Uterus (tissue), 2 donors: Measurements from ENCODE around the gene SYDE2.

Experiments used
- POLR2A ChIP-seq, 2 donors: fragments of 450-650 bp; IDR thresholded peaks; one replicate each; pipeline ENCODE4 v1.6.1; 2016; ENCODE audit warnings: antibody characterized with exemption in 2 of 2, mild to moderate bottlenecking in 1 of 2, moderate library complexity in 1 of 2
- TF ChIP-seq, protein P1 (sequence below), 4 experiments: fragments of 200-600 bp in 2 of 4; fragments of 450-650 bp in 2 of 4; sonication (generic) in 2 of 4; IDR thresholded peaks; one replicate each; pipeline ENCODE4 v1.5.1; 2016 to 2019; ENCODE audit warnings: antibody characterized with exemption in 4 of 4, mild to moderate bottlenecking in 2 of 4, moderate library complexity in 1 of 4

DNA sequence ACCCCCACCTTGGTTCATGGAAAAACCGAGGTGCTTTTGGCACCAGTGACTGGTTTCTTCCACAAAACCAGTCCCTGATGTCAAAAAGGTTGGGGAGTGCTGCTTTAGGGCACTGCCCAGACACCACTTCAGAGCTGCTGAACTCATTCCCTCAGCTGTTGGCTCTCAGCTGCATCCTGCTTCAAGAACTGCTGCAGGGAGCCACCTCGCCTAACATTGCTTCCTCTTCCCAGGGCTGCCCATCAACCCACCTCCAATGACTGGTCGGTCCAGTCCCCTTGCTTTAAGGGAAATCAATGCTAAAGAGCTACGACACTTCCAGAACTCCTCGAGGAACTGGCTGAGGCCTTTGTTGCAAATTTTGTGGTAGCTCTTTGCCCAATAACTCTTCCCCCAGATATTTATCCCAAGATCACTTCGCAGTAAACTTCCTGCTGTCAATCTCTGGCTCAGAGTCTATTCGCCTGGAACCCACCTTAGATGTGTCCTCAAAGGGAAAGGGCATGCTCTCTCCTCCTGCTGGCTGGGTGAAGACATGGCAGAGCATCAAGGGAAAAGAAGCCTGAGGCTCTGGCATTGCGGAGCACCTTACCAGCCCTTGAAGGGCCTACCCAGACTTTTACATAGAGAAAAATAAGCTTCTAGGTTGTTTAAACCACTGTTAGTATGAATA, 29.6 kb upstream of the SYDE2 start:
- TF ChIP-seq, protein P1, sequence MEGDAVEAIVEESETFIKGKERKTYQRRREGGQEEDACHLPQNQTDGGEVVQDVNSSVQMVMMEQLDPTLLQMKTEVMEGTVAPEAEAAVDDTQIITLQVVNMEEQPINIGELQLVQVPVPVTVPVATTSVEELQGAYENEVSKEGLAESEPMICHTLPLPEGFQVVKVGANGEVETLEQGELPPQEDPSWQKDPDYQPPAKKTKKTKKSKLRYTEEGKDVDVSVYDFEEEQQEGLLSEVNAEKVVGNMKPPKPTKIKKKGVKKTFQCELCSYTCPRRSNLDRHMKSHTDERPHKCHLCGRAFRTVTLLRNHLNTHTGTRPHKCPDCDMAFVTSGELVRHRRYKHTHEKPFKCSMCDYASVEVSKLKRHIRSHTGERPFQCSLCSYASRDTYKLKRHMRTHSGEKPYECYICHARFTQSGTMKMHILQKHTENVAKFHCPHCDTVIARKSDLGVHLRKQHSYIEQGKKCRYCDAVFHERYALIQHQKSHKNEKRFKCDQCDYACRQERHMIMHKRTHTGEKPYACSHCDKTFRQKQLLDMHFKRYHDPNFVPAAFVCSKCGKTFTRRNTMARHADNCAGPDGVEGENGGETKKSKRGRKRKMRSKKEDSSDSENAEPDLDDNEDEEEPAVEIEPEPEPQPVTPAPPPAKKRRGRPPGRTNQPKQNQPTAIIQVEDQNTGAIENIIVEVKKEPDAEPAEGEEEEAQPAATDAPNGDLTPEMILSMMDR (IDR thresholded peaks at IDR 0.05): no peak
- no peak for TF ChIP-seq POLR2A (IDR thresholded peaks at IDR 0.05)
